Measurements from ENCODE around the gene CD48.
A peak's percentile ranks its signal among the peaks of the same experiment; 100 is the strongest.
"Not testable (repeated sequence)": the region's sequence is repeated elsewhere in the genome, so short reads cannot be mapped to it uniquely, and the experiment has no call there.

CD48 gene

DNA sequence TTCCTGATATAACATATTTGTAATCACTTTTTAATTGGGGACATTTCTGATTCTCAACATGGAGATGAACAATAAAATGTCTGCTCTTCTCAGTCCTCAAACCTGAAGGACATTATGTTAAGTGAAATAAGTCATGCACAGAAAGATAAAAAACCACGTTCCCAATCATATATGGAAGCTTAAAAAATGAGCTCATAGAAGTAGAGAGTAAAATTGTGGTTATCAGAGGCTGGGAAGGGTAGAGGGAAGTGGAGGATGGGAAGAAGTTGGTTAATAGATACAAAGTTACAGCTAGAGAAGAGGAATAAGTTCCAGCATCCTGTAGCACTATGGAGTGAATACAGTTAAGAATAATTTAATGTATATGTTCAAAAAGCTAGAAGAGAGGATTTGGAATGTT is 1.5 kb upstream of the CD48 start:
- no peak for DNase-seq (ENCODE audit: low read depth in 2 of 2)

GRCh38 chr1:160712525-160713080 is 981 bp upstream of the CD48 start:
- DNase-seq (ENCODE audit: low read depth in 2 of 2), result not testable (repeated sequence)

GRCh38 chr1:160711276-160711601 is 383 bp downstream of the CD48 start:
- DNase-seq (ENCODE audit: low read depth in 2 of 2), result no peak

GRCh38 chr1:160710517-160711252 is 937 bp downstream of the CD48 start:
- DNase-seq (ENCODE audit: low read depth in 2 of 2), result no peak

DNA sequence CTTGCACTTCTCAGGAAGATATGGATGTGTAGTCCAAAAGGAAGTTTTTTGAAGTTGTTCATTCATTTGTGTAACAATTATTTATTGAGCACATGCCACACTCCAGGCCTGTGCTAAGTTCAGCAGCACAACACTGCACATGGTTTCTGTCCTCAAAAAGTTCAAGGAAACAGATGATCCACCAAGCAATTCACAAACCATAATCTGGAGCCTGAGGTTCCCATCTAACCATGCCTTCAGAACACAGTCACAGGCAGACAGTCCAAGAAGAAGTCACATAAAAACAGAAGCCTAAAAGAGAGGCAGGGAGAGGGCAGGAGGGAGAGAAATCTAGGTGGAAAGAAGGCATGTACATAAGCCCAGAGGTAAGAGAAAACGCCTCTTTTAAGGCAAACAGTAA is 1.9 kb downstream of the CD48 start:
- no peak for DNase-seq (ENCODE audit: low read depth in 2 of 2)

DNA sequence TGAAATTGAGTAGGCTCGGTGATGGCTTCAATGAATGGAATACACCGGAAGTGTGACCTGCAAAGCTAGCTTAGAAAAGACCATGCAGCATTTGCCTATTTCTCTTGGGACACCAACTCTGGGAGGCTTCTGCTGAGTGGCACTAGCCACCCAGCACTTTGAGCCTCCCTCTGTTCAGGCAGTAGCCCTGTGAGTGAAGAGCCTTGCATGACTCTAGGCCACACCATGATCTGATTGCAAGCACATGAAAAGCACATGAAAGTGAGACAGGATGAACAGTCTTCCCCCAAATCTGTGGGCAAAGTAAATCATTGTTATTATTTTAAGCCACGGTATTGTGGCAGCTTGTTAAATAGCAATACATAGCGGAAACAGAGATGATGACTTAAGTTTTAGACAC is 2.8 kb downstream of the CD48 start:
- no peak for DNase-seq (ENCODE audit: low read depth in 2 of 2)

- DNase-seq (ENCODE audit: low read depth in 2 of 2), result no peak
Measured at GRCh38 chr1:160708118-160708517, 3.5 kb downstream of the CD48 start.

DNA sequence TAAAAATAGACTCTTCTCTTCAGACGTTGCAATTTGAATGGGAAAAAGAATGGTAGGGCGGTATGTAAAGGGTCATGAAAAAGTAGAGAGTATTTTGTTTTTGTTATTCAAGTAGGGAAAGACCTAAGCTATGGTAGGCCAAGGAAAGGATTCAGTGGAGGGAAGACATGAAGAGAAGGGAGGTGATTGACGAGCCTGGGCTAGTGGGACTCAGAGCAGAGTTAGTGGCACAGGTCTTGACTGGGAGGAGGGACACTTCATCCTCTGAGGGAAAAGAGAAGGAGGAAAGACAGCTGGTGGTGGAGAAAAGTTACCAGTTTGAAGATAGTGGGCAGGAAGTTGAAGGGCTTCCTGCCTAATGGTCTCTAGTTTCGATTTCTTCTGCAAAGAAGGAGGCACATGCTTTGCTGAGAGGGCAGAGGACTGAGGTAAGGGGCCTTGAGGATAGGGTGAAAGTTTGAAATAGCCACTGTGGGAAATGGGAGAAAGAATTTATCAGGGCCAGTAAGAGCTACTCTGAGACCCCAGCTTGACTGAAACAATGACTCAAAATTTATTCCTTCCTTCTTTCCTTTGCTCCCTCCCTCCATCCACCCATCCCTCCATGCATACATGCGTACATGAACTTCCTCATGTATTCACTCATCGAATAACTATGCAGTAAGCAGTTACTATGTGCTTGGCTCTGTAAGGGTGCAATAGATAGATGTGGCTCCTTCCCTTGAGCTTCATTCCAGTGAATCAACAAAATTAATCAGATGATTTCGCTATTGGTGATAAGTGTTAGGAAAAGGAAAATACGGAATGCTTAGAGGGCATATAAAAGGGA is 4.2 kb downstream of the CD48 start:
- DNase-seq (ENCODE audit: low read depth in 2 of 2), result no peak

DNA sequence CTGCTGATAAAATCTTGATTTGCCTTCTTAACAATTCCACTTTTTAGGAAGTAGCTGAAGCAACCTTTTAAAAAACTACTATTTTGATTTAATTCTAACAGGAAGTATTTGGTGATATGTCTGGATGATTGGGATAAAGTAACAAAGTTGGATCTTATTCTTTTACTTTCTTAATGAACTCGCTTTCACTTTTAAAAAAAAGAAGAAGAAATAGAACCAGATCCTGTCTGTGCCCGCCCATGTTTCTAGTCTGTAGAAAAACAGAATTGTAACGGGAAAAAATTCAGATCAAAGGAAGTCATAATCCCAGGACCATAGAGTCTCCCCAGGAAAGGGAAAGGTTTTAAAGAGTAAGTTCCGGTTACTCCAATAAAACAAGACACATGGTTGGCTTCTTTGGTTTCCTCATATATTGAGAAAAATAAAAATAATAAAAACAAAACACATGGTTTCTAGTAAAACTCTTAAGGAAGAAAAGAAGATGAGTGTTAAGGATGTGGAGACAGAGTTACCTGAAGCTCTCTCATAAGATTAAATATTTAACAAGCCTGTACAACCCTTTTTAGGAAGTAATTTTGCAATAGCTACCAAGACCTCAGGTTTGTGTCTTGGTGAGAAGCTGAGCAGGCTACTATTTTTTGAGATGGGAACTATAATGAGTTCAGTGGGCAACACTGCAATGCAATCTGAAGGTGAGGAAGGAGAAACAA is 4.9 kb downstream of the CD48 start:
- no peak for DNase-seq (ENCODE audit: low read depth in 2 of 2)

GRCh38 chr1:160705742-160706141 is 5.9 kb downstream of the CD48 start:
- DNase-seq (ENCODE audit: low read depth in 2 of 2), result no peak

DNA sequence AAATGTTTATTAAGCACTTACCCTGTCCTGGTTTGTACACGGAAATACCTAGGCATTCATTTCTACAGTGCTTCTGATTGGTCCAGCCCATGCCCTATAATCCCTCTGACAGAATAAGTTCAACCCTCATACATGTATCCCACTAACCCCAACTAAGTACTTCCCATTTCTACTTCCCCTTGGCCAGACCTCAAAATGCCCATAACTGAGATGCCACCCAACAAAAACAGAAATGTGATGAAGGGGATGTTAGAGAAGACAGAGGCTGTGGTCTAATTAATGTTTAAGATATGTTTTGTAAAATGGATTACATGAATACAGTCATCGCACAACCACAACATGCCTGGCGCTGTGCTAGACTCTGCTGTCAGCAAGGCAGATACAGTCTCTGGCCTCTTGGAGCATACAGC is 6.4 kb downstream of the CD48 start:
- not testable (repeated sequence) for DNase-seq (ENCODE audit: low read depth in 2 of 2)

GRCh38 chr1:160704250-160704649 is 7.4 kb downstream of the CD48 start:
- no peak for DNase-seq (ENCODE audit: low read depth in 2 of 2)

GRCh38 chr1:160702100-160702499 is 9.5 kb downstream of the CD48 start:
- DNase-seq (ENCODE audit: low read depth in 2 of 2), result no peak

- not testable (repeated sequence) for DNase-seq (ENCODE audit: low read depth in 2 of 2)
Measured at GRCh38 chr1:160692390-160692789, 19.2 kb downstream of the CD48 start.

DNA sequence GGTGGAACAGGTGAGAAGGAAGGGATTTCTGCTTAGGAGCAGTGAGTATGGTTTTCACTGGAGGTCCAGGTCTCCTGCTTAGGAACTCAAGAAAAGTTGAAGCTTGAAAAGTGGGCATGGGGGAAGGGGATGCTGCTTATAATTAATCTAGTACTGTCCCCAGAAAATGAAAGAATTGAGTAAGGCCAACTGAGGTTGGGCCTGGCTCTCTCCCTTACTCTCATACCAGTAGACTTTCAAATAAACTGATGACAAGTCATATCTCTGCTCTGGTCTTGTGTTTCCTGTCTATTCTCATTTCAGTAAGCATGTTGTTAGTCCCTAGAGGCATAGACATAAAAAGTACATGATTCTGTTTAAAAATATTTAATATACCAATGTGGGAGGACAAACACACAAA is 26.4 kb downstream of the CD48 start:
- no peak for DNase-seq (ENCODE audit: low read depth in 2 of 2)

- no peak for DNase-seq (ENCODE audit: low read depth in 2 of 2)
Measured at GRCh38 chr1:160682983-160683865, 28.4 kb downstream of the CD48 start.

- DNase-seq (ENCODE audit: low read depth in 2 of 2), result no peak
Measured at GRCh38 chr1:160681891-160682140, 29.8 kb downstream of the CD48 start.

GRCh38 chr1:160681066-160681890 is 30.3 kb downstream of the CD48 start:
- DNase-seq (ENCODE audit: low read depth in 2 of 2), result peak; percentile 79 to 86

DNA sequence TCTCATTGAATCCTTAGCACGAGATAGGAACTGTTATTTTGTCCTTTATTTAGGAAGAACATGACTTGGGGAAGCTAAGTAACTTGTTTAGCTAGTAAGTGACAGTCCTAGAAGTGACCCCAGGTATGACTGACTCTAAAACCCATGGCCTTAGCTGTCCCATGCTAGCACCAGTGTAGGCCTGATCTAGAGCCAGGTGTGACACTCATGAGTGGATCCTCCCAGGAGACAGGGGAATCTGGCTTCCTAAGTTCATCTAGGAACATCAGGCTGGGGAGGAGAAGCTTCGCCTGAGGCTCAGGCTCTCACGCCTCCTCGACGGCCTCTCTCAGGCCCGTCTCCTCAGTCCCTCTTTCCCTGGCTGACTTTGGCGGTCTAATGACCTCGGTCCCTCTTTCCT is 31.2 kb downstream of the CD48 start:
- no peak for DNase-seq (ENCODE audit: low read depth in 2 of 2)

GRCh38 chr1:160679893-160680292 is 31.7 kb downstream of the CD48 start:
- no peak for DNase-seq (ENCODE audit: low read depth in 2 of 2)
